ENCODE results near the gene TPM4. TPM values are rescaled to one million over a fixed set of nuclear protein-coding genes. Genes with fewer than 3 reads are reported as not detected.
"Not testable (repeated sequence)": the region's sequence is repeated elsewhere in the genome, so short reads cannot be mapped to it uniquely, and the experiment has no call there.

TPM4 gene
- total RNA-seq, 1 experiment from 2014 or later: 1,045 TPM

DNA sequence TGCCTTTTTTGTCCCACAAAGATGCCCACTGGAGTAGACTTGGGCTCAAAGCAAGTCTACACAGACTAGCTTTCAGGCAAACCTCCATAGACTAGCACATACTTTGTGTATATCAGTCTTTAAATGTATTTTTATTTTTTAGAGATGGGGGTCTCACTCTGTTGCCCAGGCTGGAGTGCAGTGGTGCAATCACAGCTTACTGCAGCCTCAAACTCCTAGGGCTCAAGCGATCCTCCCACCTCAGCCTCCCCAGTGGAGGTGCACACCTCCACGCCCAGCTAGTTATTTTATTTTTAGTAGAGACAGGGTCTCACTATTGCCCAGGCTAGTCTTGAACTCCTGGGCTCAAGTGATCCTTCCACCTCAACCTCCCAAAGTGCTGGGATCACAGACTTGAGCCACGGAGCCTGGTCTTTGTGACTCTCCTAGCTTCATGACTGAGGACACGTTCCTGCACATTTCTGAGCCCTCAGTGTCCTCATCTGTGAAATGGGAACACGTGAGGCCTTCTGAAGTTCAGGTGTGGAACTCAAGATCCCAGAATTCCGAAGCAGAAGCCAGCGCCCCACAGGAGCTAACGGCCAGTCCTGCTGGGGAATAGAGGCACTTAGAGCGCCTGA is 5.1 kb upstream of the TPM4 start:
- DNase-seq (ENCODE audit: low read depth): no peak

DNA sequence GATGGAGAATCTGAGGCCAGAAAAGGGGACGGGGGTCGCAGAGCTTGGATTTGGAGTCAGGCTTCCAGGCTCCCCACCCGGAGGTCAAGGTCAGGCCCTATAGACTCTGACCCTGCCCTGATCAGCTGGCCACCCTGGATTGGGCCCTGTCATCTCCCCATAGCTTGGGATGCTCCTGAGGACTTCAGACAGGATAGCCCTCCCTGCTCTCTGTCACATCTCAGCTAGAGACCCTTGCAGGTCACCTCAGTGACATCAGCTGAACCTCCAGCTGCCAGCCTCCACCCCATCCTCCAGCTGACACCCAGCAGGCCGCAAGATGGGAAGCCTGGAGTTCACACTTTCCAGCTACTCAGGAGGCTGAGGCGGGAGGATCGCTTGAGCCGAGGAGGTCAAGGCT is 2.8 kb upstream of the TPM4 start:
- no peak for DNase-seq (ENCODE audit: low read depth)

DNA sequence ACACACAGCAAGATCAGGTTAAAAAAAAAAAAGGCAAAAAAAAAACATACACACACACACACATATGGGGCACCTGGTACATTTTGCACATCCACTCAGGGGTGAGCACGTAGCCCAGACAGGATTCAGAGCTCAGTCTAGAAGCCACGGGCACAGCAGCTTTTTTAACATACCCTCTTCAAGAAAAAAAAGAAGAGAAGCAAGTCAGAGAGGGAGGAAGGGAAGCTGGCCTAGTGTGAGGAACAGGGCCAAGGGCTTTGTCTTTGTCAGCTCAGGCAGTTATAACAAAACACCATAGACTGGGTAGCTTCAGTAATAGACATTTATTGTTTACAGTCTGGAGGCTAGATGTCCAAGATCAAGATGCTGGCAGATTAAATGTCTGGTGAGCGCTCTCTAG is 2.3 kb upstream of the TPM4 start:
- DNase-seq (ENCODE audit: low read depth): no peak

DNA sequence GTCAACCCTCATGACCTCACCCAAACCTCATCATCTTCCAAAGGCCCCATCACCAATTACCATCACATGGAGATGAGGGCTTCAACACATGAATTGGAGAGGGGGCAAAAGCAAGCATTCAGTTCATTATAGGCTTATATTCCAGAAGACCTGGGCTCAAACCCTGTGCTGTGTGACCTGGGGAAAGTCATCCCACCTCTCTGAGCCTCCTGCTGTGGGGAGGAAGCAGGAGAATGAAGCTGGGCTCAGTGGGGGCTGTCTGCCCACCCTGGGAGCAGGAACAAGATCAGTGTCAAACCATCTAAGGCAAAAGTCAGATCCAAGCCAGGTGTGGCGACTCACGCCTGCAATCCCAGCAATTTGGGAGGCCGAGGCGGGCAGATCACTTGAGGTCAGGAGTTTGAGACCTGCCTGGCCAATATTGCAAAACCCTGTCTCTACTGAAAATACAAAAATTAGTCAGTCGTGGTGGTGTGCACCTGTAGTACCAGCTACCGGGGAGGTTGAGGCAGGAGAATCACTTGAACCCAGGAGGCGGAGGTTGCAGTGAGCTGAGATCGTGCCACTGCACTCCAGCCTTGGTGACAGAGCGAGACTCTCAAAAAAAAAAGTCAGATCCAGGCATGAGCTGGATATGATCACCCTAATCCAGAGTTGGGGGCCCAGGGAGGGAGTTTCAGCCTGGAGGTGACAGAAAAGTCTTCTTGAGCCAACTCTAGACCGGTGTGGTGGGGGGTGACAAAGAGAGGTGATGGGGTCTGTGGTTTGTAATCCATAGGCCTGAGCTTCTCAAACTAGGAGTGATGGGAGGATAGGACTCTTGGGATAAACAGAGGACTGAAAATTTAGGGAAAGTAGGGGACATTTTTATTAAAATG is 1.6 kb upstream of the TPM4 start:
- DNase-seq (ENCODE audit: low read depth): no peak

DNA sequence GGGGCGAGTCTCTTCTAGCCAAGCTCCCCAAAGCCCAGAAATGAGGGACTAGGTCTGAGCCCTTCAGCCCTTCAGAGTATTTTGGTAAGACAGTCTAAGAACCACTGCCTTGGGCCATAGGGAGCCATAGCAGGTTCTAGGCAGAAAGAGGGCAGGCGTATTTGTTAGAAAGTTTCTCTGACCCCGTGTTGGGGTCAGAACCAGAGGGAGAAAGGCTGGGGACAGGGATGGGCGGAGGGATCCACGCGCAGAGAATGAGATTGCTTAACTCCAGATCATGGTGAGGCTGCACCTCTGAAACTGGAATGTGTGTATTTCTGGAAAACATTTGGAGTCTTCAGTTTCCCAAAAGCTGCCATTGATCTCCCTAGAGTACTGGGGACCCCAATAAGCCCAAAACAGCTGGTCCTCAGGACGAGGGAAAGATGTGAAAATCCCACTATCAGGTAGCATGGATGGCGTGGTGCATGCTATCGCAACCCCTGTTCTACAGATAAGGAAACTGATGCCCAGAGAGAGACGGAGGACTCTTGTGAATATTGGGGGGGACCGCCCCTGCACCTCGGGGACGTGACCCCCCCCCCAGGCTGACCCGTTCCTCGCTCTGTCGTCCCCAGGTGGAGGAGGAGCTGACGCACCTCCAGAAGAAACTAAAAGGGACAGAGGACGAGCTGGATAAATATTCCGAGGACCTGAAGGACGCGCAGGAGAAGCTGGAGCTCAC is 703 bp upstream of the TPM4 start:
- no peak for DNase-seq (ENCODE audit: low read depth)

DNA sequence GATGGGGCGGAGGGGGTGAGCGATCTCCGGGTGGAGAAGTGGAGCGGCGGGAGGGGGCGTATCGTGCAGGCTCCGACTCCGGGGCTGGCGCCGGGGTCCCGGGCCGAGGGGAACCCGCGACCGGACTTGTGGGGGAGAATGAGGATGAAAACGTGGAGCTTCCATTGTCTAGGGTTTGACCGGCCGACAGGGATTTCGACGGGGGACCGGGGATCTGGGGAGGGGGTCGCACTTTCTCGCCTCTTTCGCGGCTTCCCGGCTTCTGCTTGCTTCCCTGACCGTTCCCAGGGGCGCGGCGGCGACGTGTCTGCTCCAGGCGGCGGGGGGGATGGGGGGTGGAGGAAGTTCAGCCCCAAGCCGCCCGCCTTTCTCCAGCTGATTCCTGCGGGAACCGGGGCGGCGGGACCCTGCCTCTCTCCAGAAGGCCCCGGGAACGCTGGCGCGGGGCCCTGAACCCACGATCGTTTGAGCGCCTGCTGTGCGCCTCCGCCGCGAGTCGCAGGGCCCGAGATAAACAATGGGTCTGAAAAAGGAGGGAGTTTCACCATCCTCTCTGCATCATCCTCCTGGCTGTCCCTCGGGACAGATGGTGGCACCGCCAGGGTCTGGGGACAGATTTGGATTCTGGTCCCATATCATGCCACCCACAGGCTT is 790 bp downstream of the TPM4 start:
- no peak for DNase-seq (ENCODE audit: low read depth)

DNA sequence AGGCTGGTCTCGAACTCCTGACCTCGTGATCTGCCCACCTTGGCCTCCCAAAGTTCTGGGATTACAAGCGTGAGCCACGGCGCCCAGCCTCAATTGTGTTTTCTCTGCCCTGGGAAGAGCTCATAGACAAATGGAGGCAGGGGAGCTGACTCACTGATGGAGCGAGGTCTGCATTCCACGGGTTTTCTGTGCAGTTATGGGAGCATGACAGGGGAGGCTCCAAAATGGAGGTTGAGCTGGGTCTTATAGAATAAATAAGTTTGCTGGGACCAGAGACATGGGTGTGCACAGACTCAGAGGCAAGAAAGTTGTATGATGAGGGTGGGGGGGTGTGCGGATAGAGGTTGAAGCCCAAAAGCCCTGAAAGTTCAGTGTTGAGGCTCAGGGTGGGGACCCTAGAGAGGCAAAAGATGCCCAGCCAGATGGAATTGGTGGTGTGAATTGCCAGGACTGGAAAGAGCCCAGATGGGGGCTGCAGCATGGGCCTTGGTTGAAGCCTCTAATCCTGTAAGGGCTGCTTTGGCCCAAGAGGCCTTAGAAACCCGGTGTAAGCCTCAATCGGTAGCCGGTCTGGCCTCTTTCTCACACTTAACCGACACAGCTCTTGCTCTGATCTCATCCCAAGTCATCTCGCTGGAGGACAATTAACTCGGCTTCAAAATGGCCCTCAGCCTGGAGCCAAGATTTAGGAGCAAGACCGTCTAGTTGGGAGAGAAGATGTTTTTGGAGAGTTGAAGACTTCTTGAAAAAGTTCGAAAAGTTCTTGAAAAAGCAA is 1.9 kb downstream of the TPM4 start:
- DNase-seq (ENCODE audit: low read depth): peak; percentile 58

DNA sequence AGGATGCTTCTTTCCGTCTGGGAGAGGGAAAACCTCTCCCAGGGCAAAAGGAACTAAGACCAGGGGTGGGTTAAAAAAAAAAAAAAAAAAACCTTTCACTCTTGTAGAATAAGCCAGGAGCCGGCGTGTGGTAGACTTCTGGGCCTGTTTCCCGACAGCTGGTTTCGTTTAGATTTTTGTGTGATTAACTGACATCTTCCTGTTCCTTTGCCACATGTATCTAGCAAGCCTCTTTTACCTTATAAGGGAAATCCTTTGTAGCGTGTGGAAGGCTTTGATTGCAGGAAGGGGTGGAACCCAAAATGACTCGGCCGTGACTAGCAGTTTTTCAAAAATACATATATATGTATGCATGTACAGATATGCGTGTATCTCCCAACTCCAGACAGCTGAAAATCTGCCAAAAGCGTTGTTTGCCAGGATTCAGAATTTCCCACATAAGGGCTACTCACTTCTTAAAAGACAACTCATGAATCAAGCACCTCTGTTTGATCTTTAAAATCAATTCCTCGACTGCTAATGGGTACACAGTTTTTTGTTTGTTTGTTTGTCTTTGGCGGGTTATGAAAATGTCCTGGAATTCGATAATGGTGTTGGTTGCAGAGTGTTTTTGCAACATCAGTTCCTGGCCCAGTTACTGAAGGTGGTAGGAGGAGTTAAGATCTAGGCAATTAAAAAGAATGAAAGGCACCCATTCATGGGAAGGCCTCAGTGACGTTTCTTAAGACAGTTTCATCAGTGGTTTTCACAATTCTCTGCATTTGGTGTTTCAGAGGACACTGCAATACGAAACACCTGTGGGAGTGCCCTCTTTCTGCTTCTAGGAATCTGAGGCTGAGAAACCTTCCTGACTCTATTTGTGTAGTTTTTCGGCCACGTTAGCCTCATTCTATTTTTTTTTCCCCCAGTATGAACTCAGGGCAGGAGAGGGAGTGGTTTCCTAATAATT is 2.7 kb downstream of the TPM4 start:
- peak; percentile 99 for DNase-seq (ENCODE audit: low read depth)

DNA sequence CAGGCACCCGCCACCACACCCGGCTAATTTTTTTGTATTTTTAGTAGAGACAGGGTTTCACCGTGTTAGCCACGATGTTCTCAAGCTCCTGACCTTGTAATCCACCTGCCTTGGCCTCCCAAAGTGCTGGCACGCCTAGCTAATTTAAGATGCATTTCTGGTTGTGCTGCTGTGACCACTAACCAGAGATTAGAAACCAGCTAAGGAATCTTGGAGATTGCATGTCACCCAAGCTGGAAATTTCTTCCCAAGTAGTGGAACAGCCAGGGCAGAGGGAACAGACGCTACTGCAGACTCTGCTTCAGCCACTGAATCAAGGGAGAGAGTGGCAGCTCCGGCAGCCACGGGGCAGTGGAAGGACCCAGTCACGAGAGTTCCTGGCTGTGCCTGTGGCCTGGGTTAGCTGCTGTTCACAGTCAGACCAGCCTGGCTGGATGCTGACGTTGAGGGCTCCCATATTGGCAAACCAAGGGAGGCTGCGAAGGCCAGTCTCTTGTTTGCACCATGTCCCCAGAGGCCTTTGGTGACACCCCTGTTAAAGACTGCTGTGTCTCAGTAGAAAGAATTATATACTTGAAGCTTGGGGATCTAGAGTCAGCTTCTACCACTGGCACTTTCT is 7.9 kb downstream of the TPM4 start:
- DNase-seq (ENCODE audit: low read depth): no peak

DNA sequence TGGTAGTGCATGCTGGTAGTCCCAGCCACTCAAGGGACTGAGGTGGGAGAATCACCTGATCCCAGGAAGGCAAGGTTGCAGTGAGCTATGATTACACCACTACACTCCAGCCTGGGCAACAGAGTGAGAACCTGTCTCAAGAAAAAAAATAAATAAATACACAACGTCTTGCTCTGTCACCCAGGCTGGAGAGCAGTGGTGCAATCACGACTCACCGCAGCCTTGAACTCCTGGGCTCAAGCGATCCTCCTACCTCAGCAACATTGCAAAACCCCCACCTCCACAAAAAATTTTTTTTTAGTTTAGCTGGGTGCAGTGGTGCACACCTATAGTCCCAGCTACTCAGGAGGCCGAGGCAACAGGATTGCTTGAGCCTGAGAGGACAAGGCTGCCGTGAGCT is 8.8 kb downstream of the TPM4 start:
- no peak for DNase-seq (ENCODE audit: low read depth)

DNA sequence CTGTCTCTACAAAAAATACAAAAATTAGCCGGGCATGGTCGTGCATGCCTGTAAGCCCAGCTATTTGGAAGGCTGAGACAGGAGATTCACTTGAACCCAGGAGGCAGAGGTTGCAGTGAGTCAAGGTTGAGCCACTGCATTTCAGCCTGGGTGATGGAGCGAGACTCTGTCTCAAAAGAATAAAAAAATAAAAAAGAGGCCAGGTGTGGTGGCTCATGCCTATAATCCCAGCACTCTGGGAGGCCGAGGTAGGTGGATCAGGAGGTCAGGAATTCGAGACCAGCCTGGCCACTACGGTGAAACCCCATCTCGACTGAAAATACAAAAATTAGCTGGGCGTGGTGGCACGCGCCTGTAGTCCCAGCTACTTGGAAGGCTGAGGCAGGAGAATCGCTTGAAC is 11.1 kb downstream of the TPM4 start:
- not testable (repeated sequence) for DNase-seq (ENCODE audit: low read depth)

DNA sequence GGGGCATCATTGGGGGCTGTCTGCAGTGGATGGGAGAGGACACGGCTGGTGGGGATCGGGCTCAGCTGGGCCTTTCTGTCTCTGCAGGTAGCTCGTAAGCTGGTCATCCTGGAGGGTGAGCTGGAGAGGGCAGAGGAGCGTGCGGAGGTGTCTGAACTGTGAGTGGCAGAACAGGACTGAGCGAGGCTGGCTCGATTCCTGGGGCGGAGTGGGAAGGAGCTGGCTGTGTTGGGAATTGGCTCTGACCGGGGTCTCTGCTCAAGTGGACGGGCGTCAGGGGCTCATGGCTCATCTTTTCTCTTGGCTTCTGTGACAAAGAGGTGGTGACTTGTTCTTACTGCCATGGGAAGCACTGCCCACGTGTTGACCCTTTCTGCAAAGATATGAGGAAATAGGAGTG is 11.6 kb downstream of the TPM4 start:
- DNase-seq (ENCODE audit: low read depth): no peak

DNA sequence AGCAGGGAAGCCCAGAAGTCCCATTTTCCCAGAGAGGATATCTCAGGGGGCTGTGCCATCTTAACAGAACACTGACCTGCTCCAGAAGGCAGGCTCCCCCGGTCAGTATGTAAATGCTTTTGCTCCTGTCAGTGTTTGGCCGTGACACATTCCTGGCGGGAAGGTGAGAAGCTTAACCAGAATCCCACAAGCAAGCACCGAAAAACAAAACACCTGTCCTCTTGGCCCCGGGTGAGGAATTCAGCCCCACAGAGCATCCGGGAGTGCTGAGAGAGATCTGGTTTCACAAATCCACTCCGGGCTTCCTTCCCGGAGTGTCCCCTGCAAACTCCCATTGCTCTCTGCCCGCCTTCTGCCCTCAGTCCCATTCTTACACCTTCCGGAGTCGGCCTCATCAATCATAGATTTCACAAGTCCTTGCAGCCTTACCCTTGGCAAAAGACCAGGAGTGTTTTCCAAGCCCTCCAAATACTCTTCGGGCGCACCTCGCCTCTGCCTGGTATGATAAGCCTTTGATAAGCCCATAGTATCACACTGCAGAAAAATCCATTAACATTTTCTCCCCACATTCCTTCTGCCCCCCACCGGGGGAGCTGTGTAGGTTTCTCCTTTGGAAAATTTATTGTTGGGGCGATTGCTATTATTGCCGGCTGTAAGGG is 12.2 kb downstream of the TPM4 start:
- no peak for DNase-seq (ENCODE audit: low read depth)

DNA sequence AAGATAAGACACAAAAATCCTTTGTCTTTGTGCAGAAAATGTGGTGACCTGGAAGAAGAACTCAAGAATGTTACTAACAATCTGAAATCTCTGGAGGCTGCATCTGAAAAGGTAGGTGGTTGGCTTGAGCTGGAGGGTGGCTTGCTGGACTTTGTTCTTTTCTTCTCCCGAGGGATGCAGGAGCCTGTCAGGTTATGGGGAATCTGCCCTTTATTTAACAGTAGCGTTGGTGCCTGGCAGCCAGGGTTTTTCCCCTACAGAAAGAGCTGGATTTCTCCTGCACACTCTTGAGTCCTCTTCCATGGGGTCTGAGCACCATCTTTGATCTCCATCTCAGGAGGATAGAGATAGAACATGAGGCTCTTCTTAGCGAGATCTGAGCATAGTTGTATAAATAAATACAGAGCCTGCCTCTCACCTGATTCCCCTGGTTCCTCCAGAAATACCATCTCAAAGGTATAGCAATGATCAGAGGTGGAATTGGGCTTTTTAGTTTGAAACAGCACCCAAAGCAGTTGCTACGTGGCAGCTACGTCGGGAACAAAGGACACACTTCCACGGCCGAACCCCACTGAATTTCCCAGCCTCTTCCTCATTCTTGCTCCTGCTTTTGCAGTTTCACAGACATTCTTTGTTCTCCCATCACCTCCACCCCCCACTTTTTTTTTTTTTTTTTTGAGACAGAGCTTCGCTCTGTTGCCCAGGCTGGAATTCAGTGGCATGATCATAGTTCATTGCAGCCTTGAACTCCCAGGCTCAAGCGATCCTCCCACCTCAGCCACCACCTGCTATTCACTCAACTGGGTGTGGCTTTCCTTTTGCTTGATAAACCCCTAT is 12.9 kb downstream of the TPM4 start:
- no peak for DNase-seq (ENCODE audit: low read depth)

DNA sequence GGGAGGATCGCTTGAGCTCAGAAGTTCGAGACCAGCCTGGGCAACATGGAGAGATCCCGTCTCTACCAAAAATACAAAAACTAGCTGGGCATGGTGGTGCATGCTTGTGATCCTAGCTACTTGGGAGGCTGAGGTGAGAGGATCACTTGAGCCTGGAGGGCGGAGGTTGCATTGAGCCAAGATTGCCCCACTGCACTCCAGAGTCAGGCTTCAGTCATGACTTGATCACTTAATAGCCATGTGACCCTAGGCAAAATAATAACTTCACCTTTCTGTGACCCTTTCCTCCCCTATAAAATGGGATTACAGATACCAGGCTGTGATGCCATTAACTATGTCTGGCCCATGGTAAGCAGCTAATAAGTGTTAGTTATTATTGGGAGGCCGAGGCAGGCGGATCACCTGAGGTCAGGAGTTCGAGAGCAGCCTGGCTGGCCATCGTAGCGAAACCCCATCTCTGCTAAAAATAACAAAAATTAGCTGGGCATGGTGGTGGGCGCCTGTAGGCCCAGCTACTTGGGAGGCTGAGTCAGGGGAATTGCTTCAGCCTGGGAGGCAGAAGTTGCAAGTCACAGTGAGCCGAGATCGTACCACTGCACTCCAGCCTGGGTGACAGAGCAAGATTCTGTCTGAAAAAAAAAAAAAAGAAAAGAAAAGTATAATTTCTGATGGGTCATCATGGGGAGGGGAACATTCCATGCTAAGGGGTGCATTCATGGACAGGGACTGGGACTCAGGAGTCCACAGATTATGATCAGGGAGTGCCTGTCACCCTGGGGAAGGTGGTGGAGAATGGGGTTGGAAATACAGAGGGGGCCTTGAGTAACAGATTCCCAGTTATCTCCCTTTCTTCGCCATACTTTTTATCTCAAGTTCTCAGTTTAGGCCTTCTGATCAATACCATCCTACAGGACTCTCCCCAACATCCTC is 15.5 kb downstream of the TPM4 start:
- no peak for DNase-seq (ENCODE audit: low read depth)

DNA sequence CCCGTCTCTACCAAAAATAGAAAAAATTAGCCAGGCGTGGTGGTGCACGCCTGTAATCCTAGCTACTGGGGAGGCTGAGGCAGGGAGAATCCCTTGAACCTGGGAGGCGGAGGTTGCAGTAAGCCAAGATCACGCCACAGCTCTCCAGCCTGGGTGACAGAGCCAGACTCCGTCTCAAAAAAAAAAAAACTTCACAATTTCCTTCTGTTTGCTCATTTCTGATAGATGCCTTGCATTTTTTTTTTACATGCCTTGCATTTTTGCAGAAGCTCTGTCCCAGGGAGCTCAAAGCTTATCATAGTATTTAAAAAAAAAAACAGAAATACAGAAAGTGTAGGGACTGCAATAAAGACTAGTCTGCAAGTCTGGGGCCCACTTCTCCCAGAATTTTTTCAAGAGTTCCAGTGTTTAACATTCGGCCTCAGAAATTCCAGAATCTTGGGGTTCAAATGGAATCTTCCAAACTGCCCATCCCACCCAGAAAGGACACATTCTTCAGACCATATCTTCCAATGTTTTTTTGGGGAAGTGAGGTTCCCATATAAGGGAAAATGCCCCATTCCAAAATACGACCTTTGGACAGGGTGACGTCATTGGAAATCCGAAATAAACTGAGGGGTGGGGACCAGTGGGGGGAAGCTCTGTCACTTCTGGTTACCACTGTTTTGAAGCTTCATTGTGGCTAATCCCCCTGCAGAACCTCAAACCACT is 18.2 kb downstream of the TPM4 start:
- DNase-seq (ENCODE audit: low read depth): no peak

All from RPMI7951 (cell line).